Ishikawa (cell line): ENCODE results near the gene CFAP210.

ENCODE experiments used
- CEBPB ChIP-seq: IDR thresholded peaks from 2 replicates; pipeline ENCODE4 v1.6.1; 2012
- CREB1 ChIP-seq: IDR thresholded peaks from 2 replicates; pipeline ENCODE4 v1.6.1; 2012; ENCODE audit warnings: low read depth
- EGR1 ChIP-seq: IDR thresholded peaks from 2 replicates; pipeline ENCODE4 v1.6.1; 2012
- EP300 ChIP-seq: IDR thresholded peaks from 2 replicates; pipeline ENCODE4 v1.6.1; 2012; ENCODE audit warnings: borderline replicate concordance
- FOXM1 ChIP-seq: IDR thresholded peaks from 2 replicates; pipeline ENCODE4 v1.6.1; 2012; ENCODE audit warnings: low read depth, borderline replicate concordance
- NFIC ChIP-seq: IDR thresholded peaks from 2 replicates; pipeline ENCODE4 v1.6.1; 2012
- RAD21 ChIP-seq: IDR thresholded peaks from 2 replicates; pipeline ENCODE4 v1.6.1; 2012; ENCODE audit warnings: low read depth
- TAF1 ChIP-seq: IDR thresholded peaks from 2 replicates; pipeline ENCODE4 v1.6.1; 2012; ENCODE audit warnings: low read depth, mild to moderate bottlenecking
- TCF12 ChIP-seq: IDR thresholded peaks from 2 replicates; pipeline ENCODE4 v1.6.1; 2012; ENCODE audit warnings: low read depth
- TEAD4 ChIP-seq: IDR thresholded peaks from 2 replicates; pipeline ENCODE4 v1.6.1; 2012
- USF1 ChIP-seq: IDR thresholded peaks from 2 replicates; pipeline ENCODE4 v1.6.1; 2012
- YY1 ChIP-seq: IDR thresholded peaks from 2 replicates; pipeline ENCODE4 v1.6.1; 2012; ENCODE audit warnings: low read depth
- ZBTB7A ChIP-seq: IDR thresholded peaks from 2 replicates; pipeline ENCODE4 v1.6.1; 2012; ENCODE audit warnings: low read depth
- TF ChIP-seq, protein P1 (sequence below): IDR thresholded peaks from 2 replicates; pipeline ENCODE4 v1.6.1; 2012; ENCODE audit warnings: low read depth, mild to moderate bottlenecking
- TF ChIP-seq, protein P2 (sequence below): IDR thresholded peaks from 2 replicates; pipeline ENCODE4 v1.6.1; 2012

Gene CFAP210

DNA sequence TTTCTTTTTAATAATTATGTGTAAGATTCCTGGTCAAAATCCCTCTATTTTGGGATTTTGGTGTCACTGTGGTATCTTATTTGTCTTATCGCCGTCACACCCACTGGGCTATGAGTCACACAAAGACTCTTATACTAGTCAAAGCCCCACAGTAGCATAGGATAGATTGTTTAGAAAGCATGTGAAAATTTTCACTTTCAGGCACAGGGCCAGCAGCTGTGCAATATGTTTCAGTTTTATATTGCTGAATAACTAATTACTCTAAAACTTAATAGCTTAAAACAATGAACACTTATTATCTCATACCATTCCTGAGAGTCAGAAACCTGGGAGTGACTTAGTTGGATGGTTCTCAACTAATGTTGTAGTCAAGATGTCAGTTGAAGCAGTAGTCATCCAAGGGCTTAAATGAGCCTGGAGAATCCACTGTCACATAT lies 24.0 kb downstream of the CFAP210 start:
- TF ChIP-seq NFIC (peak; percentile 31; the same call in 1 of the 2 replicates), USF1 (no peak)

GRCh38 chr2:169667583-169667982 lies 26.6 kb downstream of the CFAP210 start:
- TF ChIP-seq, protein P1, sequence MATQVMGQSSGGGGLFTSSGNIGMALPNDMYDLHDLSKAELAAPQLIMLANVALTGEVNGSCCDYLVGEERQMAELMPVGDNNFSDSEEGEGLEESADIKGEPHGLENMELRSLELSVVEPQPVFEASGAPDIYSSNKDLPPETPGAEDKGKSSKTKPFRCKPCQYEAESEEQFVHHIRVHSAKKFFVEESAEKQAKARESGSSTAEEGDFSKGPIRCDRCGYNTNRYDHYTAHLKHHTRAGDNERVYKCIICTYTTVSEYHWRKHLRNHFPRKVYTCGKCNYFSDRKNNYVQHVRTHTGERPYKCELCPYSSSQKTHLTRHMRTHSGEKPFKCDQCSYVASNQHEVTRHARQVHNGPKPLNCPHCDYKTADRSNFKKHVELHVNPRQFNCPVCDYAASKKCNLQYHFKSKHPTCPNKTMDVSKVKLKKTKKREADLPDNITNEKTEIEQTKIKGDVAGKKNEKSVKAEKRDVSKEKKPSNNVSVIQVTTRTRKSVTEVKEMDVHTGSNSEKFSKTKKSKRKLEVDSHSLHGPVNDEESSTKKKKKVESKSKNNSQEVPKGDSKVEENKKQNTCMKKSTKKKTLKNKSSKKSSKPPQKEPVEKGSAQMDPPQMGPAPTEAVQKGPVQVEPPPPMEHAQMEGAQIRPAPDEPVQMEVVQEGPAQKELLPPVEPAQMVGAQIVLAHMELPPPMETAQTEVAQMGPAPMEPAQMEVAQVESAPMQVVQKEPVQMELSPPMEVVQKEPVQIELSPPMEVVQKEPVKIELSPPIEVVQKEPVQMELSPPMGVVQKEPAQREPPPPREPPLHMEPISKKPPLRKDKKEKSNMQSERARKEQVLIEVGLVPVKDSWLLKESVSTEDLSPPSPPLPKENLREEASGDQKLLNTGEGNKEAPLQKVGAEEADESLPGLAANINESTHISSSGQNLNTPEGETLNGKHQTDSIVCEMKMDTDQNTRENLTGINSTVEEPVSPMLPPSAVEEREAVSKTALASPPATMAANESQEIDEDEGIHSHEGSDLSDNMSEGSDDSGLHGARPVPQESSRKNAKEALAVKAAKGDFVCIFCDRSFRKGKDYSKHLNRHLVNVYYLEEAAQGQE = no peak
- TF ChIP-seq NFIC = no peak
- TF ChIP-seq USF1 = no peak
- no peak for TF ChIP-seq ZBTB7A
- no peak for TF ChIP-seq EGR1
- TF ChIP-seq TCF12 = no peak
- TF ChIP-seq EP300 = no peak
- TF ChIP-seq CEBPB = no peak
- TF ChIP-seq TAF1 = no peak
- no peak for TF ChIP-seq CREB1
- no peak for TF ChIP-seq RAD21
- no peak for TF ChIP-seq FOXM1
- no peak for TF ChIP-seq YY1
- TF ChIP-seq, protein P2, sequence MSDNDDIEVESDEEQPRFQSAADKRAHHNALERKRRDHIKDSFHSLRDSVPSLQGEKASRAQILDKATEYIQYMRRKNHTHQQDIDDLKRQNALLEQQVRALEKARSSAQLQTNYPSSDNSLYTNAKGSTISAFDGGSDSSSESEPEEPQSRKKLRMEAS = no peak
- TF ChIP-seq TEAD4 = no peak

DNA sequence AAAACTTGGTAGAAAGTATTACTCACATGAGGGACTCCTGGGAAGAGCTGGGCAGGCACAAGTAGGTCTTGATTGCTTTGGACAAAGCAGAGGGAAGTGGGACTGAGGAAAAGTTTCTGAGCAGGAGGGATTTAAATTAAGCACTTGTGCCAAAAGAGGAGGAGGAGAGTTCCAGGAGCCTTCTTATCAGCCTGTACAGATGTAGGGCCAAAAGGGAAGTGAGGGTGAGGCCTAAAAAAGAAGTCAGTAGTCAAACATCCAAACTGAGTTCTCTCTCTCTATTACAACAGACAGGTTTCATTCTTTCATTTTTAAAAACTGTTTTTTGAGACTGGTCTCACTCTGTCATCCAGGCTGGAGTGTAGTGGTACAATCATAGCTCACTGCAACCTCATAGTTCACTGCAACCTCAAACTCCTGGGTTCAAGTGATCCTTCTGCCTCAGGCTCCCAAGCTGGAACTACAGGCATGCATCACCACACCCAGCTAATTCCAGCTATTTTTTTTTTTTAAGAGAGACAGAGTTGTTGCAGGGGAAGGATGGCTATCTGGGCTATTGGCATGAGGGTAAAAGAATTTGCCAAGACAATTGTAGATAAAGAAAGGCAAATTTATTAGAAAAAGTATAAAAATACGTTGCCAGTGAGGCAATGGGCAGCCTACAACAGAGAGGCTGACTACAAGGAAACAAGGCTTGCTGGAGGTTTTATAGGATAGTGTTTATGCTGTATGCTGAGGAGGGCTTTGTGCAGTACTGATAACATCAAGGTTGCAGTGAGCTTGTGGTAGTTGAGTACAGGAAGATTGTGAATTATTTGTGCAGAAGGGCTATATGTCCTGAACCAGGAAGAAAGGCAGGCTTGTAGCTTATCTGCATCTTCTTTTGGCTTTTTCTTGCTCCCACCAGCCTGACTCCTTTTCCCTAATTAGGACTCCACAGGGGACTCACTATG lies 29.0 kb downstream of the CFAP210 start:
- TF ChIP-seq FOXM1 (no peak), EP300 (no peak), ZBTB7A (no peak), TEAD4 (no peak), TCF12 (no peak), EGR1 (no peak), CREB1 (no peak), NFIC (no peak), CEBPB (no peak)
- TF ChIP-seq, protein P2 = no peak
- TF ChIP-seq, protein P1 = no peak

GRCh38 chr2:169664600-169664977 lies 29.6 kb downstream of the CFAP210 start:
- TF ChIP-seq EP300 (no peak), ZBTB7A (no peak), CREB1 (no peak), TCF12 (no peak), YY1 (no peak), CEBPB (no peak), TAF1 (no peak), TEAD4 (no peak), EGR1 (no peak), FOXM1 (no peak), USF1 (no peak), RAD21 (no peak)
- TF ChIP-seq, protein P2 = no peak
- TF ChIP-seq, protein P1 = no peak
